HCT116 (cell line): ENCODE data around the gene RILPL2. TPM values are rescaled to one million over a fixed set of nuclear protein-coding genes. Genes with fewer than 3 reads are reported as not detected.

ENCODE experiments used
- ATAC-seq: fragments of 200-7000 bp; cut with Tn5 transposase; 2 replicates; pipeline ENCODE4 v1.9.1; 2020; ENCODE audit warnings: mild to moderate bottlenecking, moderate library complexity
- BruUV-seq: library from RNA; stranded (reverse); fragments of 400-500 nt; replicated peaks from 2 replicates; lab custom pipeline; 2021; lab: Mats Ljungman, UMichigan
- CTCF ChIA-PET: fragments of 300-600 bp; sonication (Branson Sonifier 250); formaldehyde crosslinking; loops from one replicate; lab custom pipeline; 2021; ENCODE audit warnings: antibody characterized with exemption; lab: Charles Lee
- POLR2A ChIA-PET: fragments of 300-600, 350-600 bp; sonication (Branson Sonifier 250); formaldehyde crosslinking; loops from one replicate; lab custom pipeline; 2021; ENCODE audit warnings: antibody characterized with exemption; lab: Charles Lee
- RAD21 ChIA-PET, 2 experiments: fragments of 300-600 bp; sonication (Branson Sonifier 250); formaldehyde crosslinking; loops; one replicate each; lab custom pipeline; 2023; ENCODE audit warnings: low total read pairs in 2 of 2; ENCODE audit not compliant: uncharacterized antibody in 2 of 2, unreplicated experiment in 2 of 2, low non-redundant PET in 1 of 2; lab: Charles Lee
- DNase-seq: peaks from one replicate; pipeline ENCODE4 v3.0.0-alpha.2; 2010; ENCODE audit warnings: low read depth, low spot score
- H2AFZ ChIP-seq: fragments of 200-600 bp; shearing (Covaris generic), sonication (generic); 2 replicates; pipeline ENCODE4 v1.6.1; 2017; ENCODE audit warnings: low read depth, mixed run types, mixed read lengths, antibody characterized with exemption, low read length; ENCODE audit not compliant: poor library complexity, severe bottlenecking
- H3K27ac ChIP-seq: 2 replicates; pipeline ENCODE4 v1.5.1; 2012; ENCODE audit warnings: low read depth, low read length
- H3K27me3 ChIP-seq: fragments of 200-600 bp; sonication (generic); 2 replicates; pipeline ENCODE4 v1.6.1; 2016; ENCODE audit warnings: mixed run types, low read length, mixed read lengths; ENCODE audit not compliant: insufficient read depth
- H3K36me3 ChIP-seq, 2 experiments: fragments of 200-500 bp in 1 of 2; fragments of 200-600 bp in 1 of 2; sonication (Bioruptor generic) in 1 of 2; sonication (generic) in 1 of 2; 2 replicates each; pipeline versions ENCODE4 v1.5.1 to v1.6.1; 2014 to 2016; ENCODE audit warnings: low read length in 2 of 2, inconsistent platforms in 1 of 2, mixed read lengths in 1 of 2, mixed run types in 1 of 2; ENCODE audit not compliant: insufficient read depth in 2 of 2, control insufficient read depth in 1 of 2
- H3K4me1 ChIP-seq, 2 experiments: fragments of 200-600 bp in 1 of 2; sonication (generic) in 1 of 2; 2 replicates each; pipeline versions ENCODE4 v1.5.1 to v1.6.1; 2012 to 2017; ENCODE audit warnings: low read length in 2 of 2, inconsistent platforms in 1 of 2, mild to moderate bottlenecking in 1 of 2, mixed read lengths in 1 of 2, mixed run types in 1 of 2, moderate library complexity in 1 of 2; ENCODE audit not compliant: insufficient read depth in 2 of 2, control insufficient read depth in 1 of 2
- H3K4me2 ChIP-seq: fragments of 200-600 bp; sonication (generic); 2 replicates; pipeline ENCODE4 v1.6.1; 2017; ENCODE audit warnings: mixed run types, low read length, mixed read lengths
- H3K4me3 ChIP-seq, 2 experiments: fragments of 200-600 bp in 1 of 2; sonication (generic) in 1 of 2; replicated peaks in 1 of 2; 2 replicates each; pipeline ENCODE4 v1.5.1; 2011 to 2016; ENCODE audit warnings: low read length in 2 of 2, control low read depth in 1 of 2, low read depth in 1 of 2, mild to moderate bottlenecking in 1 of 2, mixed read lengths in 1 of 2, mixed run types in 1 of 2
- H3K79me2 ChIP-seq: fragments of 200-600 bp; sonication (generic); 2 replicates; pipeline ENCODE4 v1.6.1; 2017; ENCODE audit warnings: mild to moderate bottlenecking, mixed run types, low read length, moderate library complexity, mixed read lengths; ENCODE audit not compliant: insufficient read depth
- H3K9ac ChIP-seq: fragments of 200-600 bp; sonication (generic); 2 replicates; pipeline ENCODE4 v1.6.1; 2016; ENCODE audit warnings: low read length, mixed read lengths
- H3K9me2 ChIP-seq: fragments of 200-600 bp; sonication (generic), shearing (Covaris generic); 2 replicates; pipeline ENCODE4 v1.6.1; 2017; ENCODE audit warnings: mixed run types, mild to moderate bottlenecking, moderate library complexity; ENCODE audit not compliant: insufficient read depth
- H3K9me3 ChIP-seq, 2 experiments: fragments of 200-500 bp in 1 of 2; fragments of 200-600 bp in 1 of 2; sonication (Bioruptor generic) in 1 of 2; sonication (generic) in 1 of 2; 2 replicates each; pipeline ENCODE4 v1.6.1; 2014 to 2017; ENCODE audit warnings: low read length in 2 of 2, mixed read lengths in 2 of 2, inconsistent platforms in 1 of 2, low read depth in 1 of 2, mild to moderate bottlenecking in 1 of 2, mixed run types in 1 of 2, moderate library complexity in 1 of 2; ENCODE audit not compliant: control insufficient read depth in 1 of 2, insufficient read depth in 1 of 2
- H4K20me1 ChIP-seq: fragments of 200-600 bp; sonication (generic), shearing (Covaris generic); 2 replicates; pipeline ENCODE4 v1.6.1; 2017; ENCODE audit warnings: mixed run types, mild to moderate bottlenecking, moderate library complexity; ENCODE audit not compliant: insufficient read depth
- CBX3 ChIP-seq: IDR thresholded peaks from 2 replicates; pipeline ENCODE4 v1.6.1; 2012; ENCODE audit warnings: low read depth
- CEBPB ChIP-seq: IDR thresholded peaks from 2 replicates; pipeline ENCODE4 v1.6.1; 2012; ENCODE audit warnings: low read depth
- ELF1 ChIP-seq: IDR thresholded peaks from 2 replicates; pipeline ENCODE4 v1.6.1; 2012; ENCODE audit warnings: low read depth, borderline replicate concordance
- EZH2 ChIP-seq: fragments of 200-600 bp; sonication (generic); IDR thresholded peaks from 2 replicates; pipeline ENCODE4 v1.6.1; 2017; ENCODE audit warnings: antibody characterized with exemption, mixed run types
- FOSL1 ChIP-seq: IDR thresholded peaks from 2 replicates; pipeline ENCODE4 v1.6.1; 2012; ENCODE audit warnings: low read depth
- MAX ChIP-seq: IDR thresholded peaks from 2 replicates; pipeline ENCODE4 v1.6.1; 2012
- POLR2A ChIP-seq: IDR thresholded peaks from 2 replicates; pipeline ENCODE4 v1.7.0; 2011; ENCODE audit warnings: borderline replicate concordance; ENCODE audit not compliant: insufficient read depth, insufficient read length; ENCODE audit errors: extremely low read depth
- POLR2AphosphoS5 ChIP-seq: IDR thresholded peaks from 2 replicates; pipeline ENCODE4 v1.6.1; 2011; ENCODE audit warnings: mild to moderate bottlenecking, low read depth, low read length, moderate library complexity
- RAD21 ChIP-seq: IDR thresholded peaks from 2 replicates; pipeline ENCODE4 v1.6.1; 2012; ENCODE audit warnings: low read depth, mild to moderate bottlenecking
- SIN3A ChIP-seq: IDR thresholded peaks from 2 replicates; pipeline ENCODE4 v1.6.1; 2012; ENCODE audit warnings: low read depth
- SP1 ChIP-seq: IDR thresholded peaks from 2 replicates; pipeline ENCODE4 v1.6.1; 2012; ENCODE audit warnings: low read depth
- SRF ChIP-seq: IDR thresholded peaks from 2 replicates; pipeline ENCODE4 v1.6.1; 2012; ENCODE audit warnings: low read depth
- TCF7L2 ChIP-seq: IDR thresholded peaks from 2 replicates; pipeline ENCODE4 v1.7.0; 2011; ENCODE audit warnings: borderline replicate concordance, inconsistent platforms; ENCODE audit not compliant: insufficient read depth, insufficient read length; ENCODE audit errors: extremely low read depth
- YY1 ChIP-seq: IDR thresholded peaks from 2 replicates; pipeline ENCODE4 v1.6.1; 2011; ENCODE audit warnings: low read length, low read depth, moderate library complexity, mild to moderate bottlenecking; ENCODE audit not compliant: insufficient replicate concordance; ENCODE audit errors: extremely low read depth
- ZFX ChIP-seq: fragments of 450-650 bp; IDR thresholded peaks from 2 replicates; pipeline ENCODE4 v1.6.1; 2017
- intact Hi-C: fragments of 100-400 bp; cut with micrococcal nuclease; formaldehyde crosslinking; loops from 2 replicates; pipeline ENCODE4 v1.10.0; 2022
- total RNA-seq: library from RNA; stranded (reverse); gene quantifications from one replicate; pipeline ENCODE4 v1.2.1, GENCODE V29; 2021; ENCODE audit not compliant: unreplicated experiment
- TF ChIP-seq, protein P1 (sequence below): IDR thresholded peaks from 2 replicates; pipeline ENCODE4 v1.6.1; 2012
- TF ChIP-seq, protein P2 (sequence below): IDR thresholded peaks from 2 replicates; pipeline ENCODE4 v1.6.1; 2011; ENCODE audit warnings: mild to moderate bottlenecking, low read length, moderate library complexity; ENCODE audit not compliant: insufficient replicate concordance; ENCODE audit errors: extremely low read depth

Gene RILPL2
- total RNA-seq, 1 experiment from 2014 or later = 2.3 TPM

DNA sequence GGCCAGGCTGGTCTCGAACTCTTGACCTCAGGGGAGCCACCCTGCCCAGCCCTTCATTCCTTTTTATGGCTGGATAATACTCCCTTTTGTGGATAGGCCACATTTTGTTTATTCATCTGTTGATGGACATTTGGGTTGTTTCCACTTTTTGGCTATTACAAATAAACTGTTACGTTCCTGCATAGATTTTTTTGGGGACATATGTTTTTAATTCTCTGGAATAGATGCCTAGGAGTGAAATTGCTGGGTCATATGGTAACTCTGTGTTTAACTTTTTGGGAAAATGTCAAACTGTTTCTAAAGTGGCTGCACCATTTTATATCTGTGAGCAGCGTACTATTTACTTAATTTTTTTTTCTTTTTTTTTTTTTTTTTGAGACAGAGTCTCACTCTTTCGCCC lies 42.7 kb downstream of the RILPL2 start:
- Histone ChIP-seq H3K9ac (no peak overlapping the region), H2AFZ (no peak overlapping the region), H3K4me2 (no peak overlapping the region), H3K27me3 (no peaks in the 10 kb centered on the region), H3K4me3 (no peak overlapping the region), H3K4me1 (peaks cover 0 to 9% of the 10 kb centered on the region in 2 experiments; a peak in 2 of 4 replicates), H3K27ac (no peak overlapping the region), H4K20me1 (no peaks in the 10 kb centered on the region), H3K9me3 (no peaks in the 10 kb centered on the region), H3K79me2 (peaks cover 89% of the 10 kb centered on the region), H3K9me2 (no peaks in the 10 kb centered on the region), H3K36me3 (peaks cover 41 to 67% of the 10 kb centered on the region in 2 experiments)
- CTCF ChIA-PET = no interaction called here
- BruUV-seq = no TSS peak
- POLR2A ChIA-PET = no interaction called here
- no peak for ATAC-seq
- no peak for TF ChIP-seq ELF1
- TF ChIP-seq, protein P1, sequence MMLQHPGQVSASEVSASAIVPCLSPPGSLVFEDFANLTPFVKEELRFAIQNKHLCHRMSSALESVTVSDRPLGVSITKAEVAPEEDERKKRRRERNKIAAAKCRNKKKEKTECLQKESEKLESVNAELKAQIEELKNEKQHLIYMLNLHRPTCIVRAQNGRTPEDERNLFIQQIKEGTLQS = no peak
- no peak for TF ChIP-seq SRF
- no peak for TF ChIP-seq ZFX
- no peak for TF ChIP-seq POLR2AphosphoS5
- no peak for TF ChIP-seq EZH2
- no peak for TF ChIP-seq POLR2A
- TF ChIP-seq RAD21 = no peak
- no peak for TF ChIP-seq CEBPB
- DNase-seq = no peak
- intact Hi-C loops = loop anchor here (5.0 kb wide), 1 partner anchor 189 kb away; the partner anchor contains the start of gene TMED2
- RAD21 ChIA-PET = no interaction called here

DNA sequence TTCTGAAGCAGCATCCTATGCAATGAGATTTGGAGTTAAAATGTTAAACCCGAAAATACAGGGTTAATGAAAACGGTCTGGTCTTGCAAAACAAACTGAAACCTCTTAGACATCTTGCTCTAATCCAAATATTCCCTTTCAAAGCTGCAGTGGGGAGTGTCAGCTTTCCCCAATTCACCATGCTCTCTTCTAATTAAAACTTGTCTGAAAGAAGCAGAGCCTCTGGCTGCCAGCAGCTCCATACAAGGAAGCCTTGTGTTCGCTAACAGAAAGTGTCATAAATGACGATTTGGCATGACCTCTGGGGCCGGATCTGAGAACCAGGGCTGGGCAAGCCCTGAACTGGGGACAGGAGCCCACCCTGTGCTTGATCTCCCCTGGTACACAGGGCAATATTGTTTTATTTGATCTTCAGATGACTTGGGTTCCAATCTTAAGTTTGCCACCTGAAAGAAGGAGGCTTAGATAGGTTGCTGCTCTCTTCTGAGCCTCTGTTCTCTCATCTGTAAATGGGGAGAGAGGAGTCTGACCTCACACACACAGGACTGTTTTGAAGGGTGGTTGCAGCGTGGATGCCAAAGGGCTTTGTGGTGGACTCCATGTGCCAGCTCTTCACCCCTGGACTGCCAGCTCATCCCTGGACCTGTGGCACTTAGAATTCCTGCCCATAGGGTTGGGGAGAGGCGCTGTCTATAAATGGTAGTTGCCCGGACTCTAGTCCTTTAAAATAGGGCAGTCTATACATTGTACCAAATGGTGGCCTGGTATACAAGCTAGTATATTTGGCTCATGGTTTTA lies 44.7 kb downstream of the RILPL2 start:
- POLR2A ChIA-PET = interaction anchor here (1.1 to 1.4 kb wide), 2 partner anchors 8 to 28 kb away, joined by 3 to 4 read pairs; partner anchors contain the start of gene KMT5A
- intact Hi-C loops = loop anchor here (5.0 kb wide), 1 partner anchor 191 kb away; the partner anchor contains the start of gene TMED2
- no peak for TF ChIP-seq CBX3
- no peak for TF ChIP-seq TCF7L2
- TF ChIP-seq SRF = no peak
- no peak for TF ChIP-seq FOSL1
- no peak for TF ChIP-seq EZH2
- TF ChIP-seq POLR2A = no peak
- TF ChIP-seq, protein P2, sequence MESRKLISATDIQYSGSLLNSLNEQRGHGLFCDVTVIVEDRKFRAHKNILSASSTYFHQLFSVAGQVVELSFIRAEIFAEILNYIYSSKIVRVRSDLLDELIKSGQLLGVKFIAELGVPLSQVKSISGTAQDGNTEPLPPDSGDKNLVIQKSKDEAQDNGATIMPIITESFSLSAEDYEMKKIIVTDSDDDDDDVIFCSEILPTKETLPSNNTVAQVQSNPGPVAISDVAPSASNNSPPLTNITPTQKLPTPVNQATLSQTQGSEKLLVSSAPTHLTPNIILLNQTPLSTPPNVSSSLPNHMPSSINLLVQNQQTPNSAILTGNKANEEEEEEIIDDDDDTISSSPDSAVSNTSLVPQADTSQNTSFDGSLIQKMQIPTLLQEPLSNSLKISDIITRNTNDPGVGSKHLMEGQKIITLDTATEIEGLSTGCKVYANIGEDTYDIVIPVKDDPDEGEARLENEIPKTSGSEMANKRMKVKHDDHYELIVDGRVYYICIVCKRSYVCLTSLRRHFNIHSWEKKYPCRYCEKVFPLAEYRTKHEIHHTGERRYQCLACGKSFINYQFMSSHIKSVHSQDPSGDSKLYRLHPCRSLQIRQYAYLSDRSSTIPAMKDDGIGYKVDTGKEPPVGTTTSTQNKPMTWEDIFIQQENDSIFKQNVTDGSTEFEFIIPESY = no peak
- no peak for TF ChIP-seq SIN3A
- no peak for TF ChIP-seq CEBPB
- TF ChIP-seq MAX = no peak
- no peak for TF ChIP-seq YY1
- TF ChIP-seq, protein P1 = no peak
- no peak for TF ChIP-seq POLR2AphosphoS5
- no peak for TF ChIP-seq SP1
- no peak for TF ChIP-seq ELF1
- no peak for TF ChIP-seq RAD21

More for the DNA sequence above, 44.7 kb downstream of the RILPL2 start:
- BruUV-seq = no TSS peak
- Histone ChIP-seq H3K9ac (no peak overlapping the region), H3K9me3 (no peaks in the 10 kb centered on the region), H3K27ac (no peak overlapping the region), H3K36me3 (peaks cover 34 to 54% of the 10 kb centered on the region in 2 experiments), H3K4me2 (no peak overlapping the region), H2AFZ (no peak overlapping the region), H3K4me1 (peaks cover 10 to 25% of the 10 kb centered on the region in 2 experiments), H3K79me2 (peaks cover 86% of the 10 kb centered on the region), H3K9me2 (no peaks in the 10 kb centered on the region), H4K20me1 (no peaks in the 10 kb centered on the region), H3K27me3 (no peaks in the 10 kb centered on the region), H3K4me3 (no peak overlapping the region)
- CTCF ChIA-PET = no interaction called here
- DNase-seq = no peak
- RAD21 ChIA-PET = no interaction called here
- ATAC-seq = no peak
